Panc1 (cell line): ENCODE data around the gene AGPAT4. TPM values are rescaled to one million over a fixed set of nuclear protein-coding genes. Genes with fewer than 3 reads are reported as not detected.

ENCODE experiments used
- ATAC-seq: fragments of 200-7000 bp; cut with Tn5 transposase; 2 replicates; pipeline ENCODE4 v1.9.1; 2020; ENCODE audit warnings: mild to moderate bottlenecking, moderate library complexity
- BruUV-seq: library from RNA; stranded (reverse); fragments of 400-500 nt; replicated peaks from 2 replicates; lab custom pipeline; 2021; lab: Mats Ljungman, UMichigan
- CTCF ChIA-PET: fragments of 300-600 bp; sonication (Branson Sonifier 250); formaldehyde crosslinking; loops from one replicate; lab custom pipeline; 2022; ENCODE audit warnings: antibody characterized with exemption; lab: Charles Lee
- POLR2A ChIA-PET: fragments of 300-600 bp; sonication (Branson Sonifier 250); formaldehyde crosslinking; loops from one replicate; lab custom pipeline; 2022; ENCODE audit warnings: antibody characterized with exemption; lab: Charles Lee
- DNase-seq: peaks from one replicate; pipeline ENCODE4 v3.0.0-alpha.2; 2010; ENCODE audit warnings: low read depth, low spot score
- H3K27ac ChIP-seq: 2 replicates; pipeline ENCODE4 v1.5.1; 2011; ENCODE audit warnings: mild to moderate bottlenecking, low read length, inconsistent platforms
- H3K27me3 ChIP-seq: fragments of 200-500 bp; sonication (Bioruptor generic); 2 replicates; pipeline ENCODE4 v1.6.0; 2014; ENCODE audit warnings: low read length, inconsistent platforms; ENCODE audit not compliant: control insufficient read depth, insufficient read depth
- H3K36me3 ChIP-seq: fragments of 200-500 bp; sonication (Bioruptor generic); 2 replicates; pipeline ENCODE4 v1.5.1; 2014; ENCODE audit warnings: inconsistent platforms, mild to moderate bottlenecking, low read length, moderate library complexity; ENCODE audit not compliant: control insufficient read depth, insufficient read depth
- H3K4me1 ChIP-seq: 2 replicates; pipeline ENCODE4 v1.5.1; 2011; ENCODE audit warnings: inconsistent platforms, mild to moderate bottlenecking, low read length, moderate library complexity; ENCODE audit not compliant: control insufficient read depth, insufficient read depth
- H3K4me3 ChIP-seq, 2 experiments: 2 replicates each; pipeline ENCODE4 v1.5.1; 2011 to 2012; ENCODE audit warnings: low read depth in 2 of 2, low read length in 2 of 2, mild to moderate bottlenecking in 2 of 2, inconsistent platforms in 1 of 2, moderate library complexity in 1 of 2
- H3K9me3 ChIP-seq: fragments of 200-500 bp; sonication (Bioruptor generic); 2 replicates; pipeline ENCODE4 v1.5.1; 2014; ENCODE audit warnings: low read depth, mild to moderate bottlenecking, inconsistent platforms, low read length, moderate library complexity; ENCODE audit not compliant: control insufficient read depth, insufficient read depth
- POLR2AphosphoS5 ChIP-seq: IDR thresholded peaks from 2 replicates; pipeline ENCODE4 v1.6.1; 2012; ENCODE audit warnings: mild to moderate bottlenecking, low read depth, low read length, moderate library complexity
- SIN3A ChIP-seq: IDR thresholded peaks from 2 replicates; pipeline ENCODE4 v1.6.1; 2012; ENCODE audit warnings: low read depth, mild to moderate bottlenecking, low read length, moderate library complexity, borderline replicate concordance; ENCODE audit not compliant: insufficient read depth
- TCF7L2 ChIP-seq: IDR thresholded peaks from 2 replicates; pipeline ENCODE4 v1.6.1; 2011; ENCODE audit warnings: mild to moderate bottlenecking, low read depth, low read length, inconsistent platforms
- in situ Hi-C: cut with HindIII; loops from 2 replicates; pipeline ENCODE4 v1.10.0; 2016; ENCODE audit warnings: low sequenced_read_pairs, low pct_unique_long_range_greater_than_20kb
- intact Hi-C: fragments of 100-400 bp; cut with micrococcal nuclease; formaldehyde crosslinking; loops from one replicate; pipeline ENCODE4 v1.10.0; 2022; ENCODE audit not compliant: unreplicated experiment
- total RNA-seq: library from RNA; stranded (reverse); gene quantifications from one replicate; pipeline ENCODE4 v1.2.1, GENCODE V29; 2021; ENCODE audit not compliant: unreplicated experiment
- TF ChIP-seq, protein P1 (sequence below), 2 experiments: IDR thresholded peaks; 2 replicates each; pipeline ENCODE4 v1.6.1; 2011 to 2012; ENCODE audit warnings: low read depth in 2 of 2, control low read depth in 1 of 2, low read length in 1 of 2, mild to moderate bottlenecking in 1 of 2, moderate library complexity in 1 of 2; ENCODE audit not compliant: insufficient read depth in 1 of 2
- TF ChIP-seq, protein P2 (sequence below): fragments of 450-650 bp; IDR thresholded peaks from 2 replicates; pipeline ENCODE4 v1.5.1; 2017; ENCODE audit warnings: mild to moderate bottlenecking

The AGPAT4 gene
- total RNA-seq, 1 experiment from 2014 or later, result 12.9 TPM

DNA sequence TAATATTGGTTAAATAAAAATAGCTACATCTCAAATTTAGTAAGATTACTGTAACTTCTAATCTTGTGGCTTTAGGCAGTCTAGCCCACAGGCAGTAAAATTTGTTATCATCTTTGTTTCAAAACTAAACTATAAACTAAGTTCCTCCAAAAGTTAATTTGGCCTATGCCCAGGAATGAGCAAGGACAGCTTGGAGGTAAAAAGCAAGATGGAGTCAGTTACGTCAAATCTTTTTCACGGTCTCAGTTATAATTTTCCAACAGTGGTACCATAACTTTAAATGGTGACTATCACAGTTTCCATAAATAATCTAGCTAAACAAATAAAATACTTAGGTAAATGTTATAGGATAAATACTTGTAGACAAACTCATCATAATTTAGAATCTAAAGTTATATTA is 63.0 kb downstream of the AGPAT4 start:
- ATAC-seq (no peak), DNase-seq (no peak)
- ChIA-PET CTCF (no interaction called here), POLR2A (no interaction called here)
- H3K9me3 ChIP-seq, result peaks cover 19% of the 10 kb centered on the region
- 0 out of 2 replicates have a peak, but pooled peaks cover 3% of the 10 kb centered on the region for H3K4me1 ChIP-seq
- no peak overlapping the region for H3K4me3 ChIP-seq
- H3K27me3 ChIP-seq, result no peaks in the 10 kb centered on the region
- no peak for TF ChIP-seq TCF7L2
- TF ChIP-seq, protein P1, sequence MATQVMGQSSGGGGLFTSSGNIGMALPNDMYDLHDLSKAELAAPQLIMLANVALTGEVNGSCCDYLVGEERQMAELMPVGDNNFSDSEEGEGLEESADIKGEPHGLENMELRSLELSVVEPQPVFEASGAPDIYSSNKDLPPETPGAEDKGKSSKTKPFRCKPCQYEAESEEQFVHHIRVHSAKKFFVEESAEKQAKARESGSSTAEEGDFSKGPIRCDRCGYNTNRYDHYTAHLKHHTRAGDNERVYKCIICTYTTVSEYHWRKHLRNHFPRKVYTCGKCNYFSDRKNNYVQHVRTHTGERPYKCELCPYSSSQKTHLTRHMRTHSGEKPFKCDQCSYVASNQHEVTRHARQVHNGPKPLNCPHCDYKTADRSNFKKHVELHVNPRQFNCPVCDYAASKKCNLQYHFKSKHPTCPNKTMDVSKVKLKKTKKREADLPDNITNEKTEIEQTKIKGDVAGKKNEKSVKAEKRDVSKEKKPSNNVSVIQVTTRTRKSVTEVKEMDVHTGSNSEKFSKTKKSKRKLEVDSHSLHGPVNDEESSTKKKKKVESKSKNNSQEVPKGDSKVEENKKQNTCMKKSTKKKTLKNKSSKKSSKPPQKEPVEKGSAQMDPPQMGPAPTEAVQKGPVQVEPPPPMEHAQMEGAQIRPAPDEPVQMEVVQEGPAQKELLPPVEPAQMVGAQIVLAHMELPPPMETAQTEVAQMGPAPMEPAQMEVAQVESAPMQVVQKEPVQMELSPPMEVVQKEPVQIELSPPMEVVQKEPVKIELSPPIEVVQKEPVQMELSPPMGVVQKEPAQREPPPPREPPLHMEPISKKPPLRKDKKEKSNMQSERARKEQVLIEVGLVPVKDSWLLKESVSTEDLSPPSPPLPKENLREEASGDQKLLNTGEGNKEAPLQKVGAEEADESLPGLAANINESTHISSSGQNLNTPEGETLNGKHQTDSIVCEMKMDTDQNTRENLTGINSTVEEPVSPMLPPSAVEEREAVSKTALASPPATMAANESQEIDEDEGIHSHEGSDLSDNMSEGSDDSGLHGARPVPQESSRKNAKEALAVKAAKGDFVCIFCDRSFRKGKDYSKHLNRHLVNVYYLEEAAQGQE (IDR thresholded peaks at IDR 0.05; ENCODE audit: insufficient read depth in 1 of 2, low read depth in 2 of 2, low read length in 1 of 2), result no peak
- TF ChIP-seq SIN3A, result no peak
- TF ChIP-seq, protein P2, sequence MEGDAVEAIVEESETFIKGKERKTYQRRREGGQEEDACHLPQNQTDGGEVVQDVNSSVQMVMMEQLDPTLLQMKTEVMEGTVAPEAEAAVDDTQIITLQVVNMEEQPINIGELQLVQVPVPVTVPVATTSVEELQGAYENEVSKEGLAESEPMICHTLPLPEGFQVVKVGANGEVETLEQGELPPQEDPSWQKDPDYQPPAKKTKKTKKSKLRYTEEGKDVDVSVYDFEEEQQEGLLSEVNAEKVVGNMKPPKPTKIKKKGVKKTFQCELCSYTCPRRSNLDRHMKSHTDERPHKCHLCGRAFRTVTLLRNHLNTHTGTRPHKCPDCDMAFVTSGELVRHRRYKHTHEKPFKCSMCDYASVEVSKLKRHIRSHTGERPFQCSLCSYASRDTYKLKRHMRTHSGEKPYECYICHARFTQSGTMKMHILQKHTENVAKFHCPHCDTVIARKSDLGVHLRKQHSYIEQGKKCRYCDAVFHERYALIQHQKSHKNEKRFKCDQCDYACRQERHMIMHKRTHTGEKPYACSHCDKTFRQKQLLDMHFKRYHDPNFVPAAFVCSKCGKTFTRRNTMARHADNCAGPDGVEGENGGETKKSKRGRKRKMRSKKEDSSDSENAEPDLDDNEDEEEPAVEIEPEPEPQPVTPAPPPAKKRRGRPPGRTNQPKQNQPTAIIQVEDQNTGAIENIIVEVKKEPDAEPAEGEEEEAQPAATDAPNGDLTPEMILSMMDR, result no peak
- no peak for TF ChIP-seq POLR2AphosphoS5
- H3K27ac ChIP-seq, result no peak overlapping the region
- no TSS peak for BruUV-seq
- in situ Hi-C loops (no loop called here), intact Hi-C loops (no loop called here)
- no peaks in the 10 kb centered on the region; the same call in 1 of the 2 replicates for H3K36me3 ChIP-seq

DNA sequence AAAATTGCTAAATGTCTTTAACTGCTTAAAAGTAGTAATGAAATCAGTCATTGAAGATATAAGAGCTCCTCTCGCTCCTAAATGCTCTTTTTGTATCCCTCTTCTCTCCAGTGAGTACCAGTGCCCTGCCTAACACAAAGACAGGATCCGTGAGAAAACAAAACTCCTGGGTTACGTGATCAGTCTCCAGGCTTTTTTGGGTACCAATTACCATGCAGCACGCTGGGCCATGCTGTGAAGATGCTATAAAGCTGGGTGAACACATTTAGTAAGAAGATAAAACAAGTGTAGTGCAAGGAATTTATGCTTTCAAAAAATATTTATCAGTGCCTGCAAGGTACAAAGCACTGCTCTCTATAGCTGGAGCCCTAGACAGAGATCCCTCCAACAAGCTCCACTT is 66.7 kb downstream of the AGPAT4 start:
- no TSS peak for BruUV-seq
- DNase-seq (no peak), ATAC-seq (no peak)
- H3K36me3 ChIP-seq, result no peaks in the 10 kb centered on the region; the same call in 1 of the 2 replicates
- no peak overlapping the region for H3K27ac ChIP-seq
- TF ChIP-seq SIN3A (no peak), POLR2AphosphoS5 (no peak), TCF7L2 (no peak)
- TF ChIP-seq, protein P2, result no peak
- TF ChIP-seq, protein P1 (IDR thresholded peaks at IDR 0.05; ENCODE audit: insufficient read depth in 1 of 2, low read depth in 2 of 2, low read length in 1 of 2), result no peak
- H3K9me3 ChIP-seq, result peaks cover 16% of the 10 kb centered on the region
- H3K4me1 ChIP-seq, result no peaks in the 10 kb centered on the region
- ChIA-PET CTCF (interaction anchor here (0.9 kb wide), 1 partner anchor 167 kb away, joined by 3 read pairs; no protein-coding TSS in a partner anchor), POLR2A (no interaction called here)
- no peaks in the 10 kb centered on the region for H3K27me3 ChIP-seq
- in situ Hi-C loops (no loop called here), intact Hi-C loops (loop anchor here (10.0 kb wide), 1 partner anchor 652 kb away; no protein-coding TSS in a partner anchor)
- H3K4me3 ChIP-seq, result no peak overlapping the region
